Measurements from ENCODE around the gene GHITM.

The GHITM gene

GRCh38 chr10:84190621-84191020, 51.3 kb downstream of the GHITM start:
- no peak for TF ChIP-seq CTCF (conservative IDR thresholded peaks at IDR 0.05; ENCODE audit: low read depth, low read length)
- no peak overlapping the region for H3K4me3 ChIP-seq (ENCODE audit: low read length)
- DNase-seq (ENCODE audit: low read depth): no peak

GRCh38 chr10:84191106-84191505, 51.8 kb downstream of the GHITM start:
- TF ChIP-seq CTCF (conservative IDR thresholded peaks at IDR 0.05; ENCODE audit: low read depth, low read length): no peak
- H3K4me3 ChIP-seq (ENCODE audit: low read length): no peak overlapping the region
- DNase-seq (ENCODE audit: low read depth): no peak

GRCh38 chr10:84193327-84193726, 54.0 kb downstream of the GHITM start:
- no peak for TF ChIP-seq CTCF (conservative IDR thresholded peaks at IDR 0.05; ENCODE audit: low read depth, low read length)
- no peak overlapping the region for H3K4me3 ChIP-seq (ENCODE audit: low read length)
- DNase-seq (ENCODE audit: low read depth): no peak

GRCh38 chr10:84193846-84194423, 54.6 kb downstream of the GHITM start:
- TF ChIP-seq CTCF (conservative IDR thresholded peaks at IDR 0.05; ENCODE audit: low read depth, low read length): no peak
- no peak for DNase-seq (ENCODE audit: low read depth)
- peak overlapping the region; percentile 31 for H3K4me3 ChIP-seq (ENCODE audit: low read length)

- peak within 1 kb of the TSS; percentile 31 for H3K4me3 ChIP-seq (ENCODE audit: low read length)
- TF ChIP-seq CTCF (conservative IDR thresholded peaks at IDR 0.05; ENCODE audit: low read depth, low read length): no peak
- DNase-seq (ENCODE audit: low read depth): no peak
Measured at GRCh38 chr10:84194424-84195043, 55.2 kb downstream of the GHITM start, which contains the start of gene CDHR1. Gene CDHR1 (plus strand): TSS chr10:84194537. CDS start chr10:84194761, 224 bp downstream.

- H3K4me3 ChIP-seq (ENCODE audit: low read length): no peak overlapping the region
- no peak for DNase-seq (ENCODE audit: low read depth)
- no peak for TF ChIP-seq CTCF (conservative IDR thresholded peaks at IDR 0.05; ENCODE audit: low read depth, low read length)
Measured at GRCh38 chr10:84195044-84195830, 55.9 kb downstream of the GHITM start.
